H1 (cell line): ENCODE data around the gene RITA1. TPM values are rescaled to one million over a fixed set of nuclear protein-coding genes. Genes with fewer than 3 reads are reported as not detected.

Experiments
- CTCF ChIA-PET: fragments of 300-600 bp; sonication (Branson Sonifier 250); formaldehyde crosslinking; loops from one replicate; lab custom pipeline; 2021; ENCODE audit not compliant: partially characterized antibody; lab: Charles Lee
- POLR2A ChIA-PET: fragments of 300-600 bp; sonication (Branson Sonifier 250); formaldehyde crosslinking; loops from one replicate; lab custom pipeline; 2021; ENCODE audit warnings: inconsistent platforms; ENCODE audit not compliant: partially characterized antibody; lab: Charles Lee
- DNase-seq, 2 experiments: peaks; one replicate each; pipeline versions ENCODE4 v3.0.0 to v3.0.0-alpha.2; 2010 to 2022; ENCODE audit warnings: low spot score in 2 of 2, low read depth in 1 of 2, mixed read lengths in 1 of 2
- FAIRE-seq: peaks from 2 replicates; lab custom pipeline; 2011; peaks lifted over from hg19 to GRCh38; lab: Jason Lieb, UNC
- H2AFZ ChIP-seq: 2 replicates; pipeline ENCODE4 v1.8.1; 2012; ENCODE audit warnings: low read length, inconsistent platforms
- H2AK5ac ChIP-seq: 2 replicates; pipeline ENCODE4 v1.6.1; 2013; ENCODE audit warnings: low read depth, low read length
- H2BK120ac ChIP-seq: replicated peaks from 2 replicates; pipeline ENCODE3; 2013; ENCODE audit warnings: low read depth, low read length, inconsistent platforms
- H2BK12ac ChIP-seq: 2 replicates; pipeline ENCODE4 v1.6.1; 2013; ENCODE audit warnings: low read depth, low read length
- H2BK15ac ChIP-seq: 2 replicates; pipeline ENCODE4 v1.6.1; 2013; ENCODE audit warnings: low read length
- H2BK20ac ChIP-seq: 2 replicates; pipeline ENCODE4 v1.6.1; 2013; ENCODE audit warnings: low read length
- H2BK5ac ChIP-seq: 2 replicates; pipeline ENCODE4 v1.6.1; 2013; ENCODE audit warnings: low read depth, low read length
- H3K14ac ChIP-seq: 2 replicates; pipeline ENCODE4 v1.6.1; 2013; ENCODE audit warnings: inconsistent platforms; ENCODE audit not compliant: insufficient read length
- H3K18ac ChIP-seq: 2 replicates; pipeline ENCODE4 v1.6.1; 2013; ENCODE audit warnings: low read length; ENCODE audit errors: extremely low read depth
- H3K23ac ChIP-seq: 2 replicates; pipeline ENCODE4 v1.6.1; 2013; ENCODE audit warnings: inconsistent platforms; ENCODE audit not compliant: insufficient read length
- H3K23me2 ChIP-seq: 2 replicates; pipeline ENCODE4 v1.6.1; 2013; ENCODE audit warnings: low read depth, low read length
- H3K27ac ChIP-seq: 2 replicates; pipeline ENCODE4 v1.6.1; 2011; ENCODE audit warnings: low read depth, low read length, inconsistent platforms
- H3K27me3 ChIP-seq, 4 experiments: replicated peaks in 1 of 4; 1 replicate in 1 of 4; 2 replicates in 3 of 4; pipeline versions ENCODE4 v1.6.1 to v1.8.1; 2011 to 2013; ENCODE audit warnings: low read length in 3 of 4, mild to moderate bottlenecking in 3 of 4, inconsistent platforms in 2 of 4, mixed read lengths in 2 of 4, moderate library complexity in 1 of 4; ENCODE audit not compliant: control insufficient read depth in 3 of 4, insufficient read depth in 3 of 4; ENCODE audit errors: extremely low read depth in 1 of 4
- H3K36me3 ChIP-seq, 4 experiments: 2 replicates each; pipeline versions ENCODE4 v1.6.1 to v1.8.1; 2011 to 2013; ENCODE audit warnings: mild to moderate bottlenecking in 4 of 4, low read length in 3 of 4, moderate library complexity in 2 of 4, control low read depth in 1 of 4, inconsistent platforms in 1 of 4; ENCODE audit not compliant: insufficient read depth in 4 of 4, control insufficient read depth in 2 of 4
- H3K4ac ChIP-seq: replicated peaks from 2 replicates; pipeline ENCODE3; 2013; ENCODE audit warnings: low read length, low read depth, mixed read lengths, inconsistent platforms; ENCODE audit not compliant: insufficient read length
- H3K4me1 ChIP-seq, 4 experiments: replicated peaks in 1 of 4; 1 replicate in 1 of 4; 2 replicates in 3 of 4; pipeline versions ENCODE4 v1.6.1 to v1.8.1; 2011 to 2013; ENCODE audit warnings: low read length in 3 of 4, inconsistent platforms in 2 of 4, mixed read lengths in 1 of 4; ENCODE audit not compliant: insufficient read depth in 4 of 4, control insufficient read depth in 3 of 4
- H3K4me2 ChIP-seq, 2 experiments: 2 replicates each; pipeline versions ENCODE4 v1.6.1 to v1.8.1; 2011 to 2013; ENCODE audit warnings: low read depth in 2 of 2, low read length in 2 of 2, control low read depth in 1 of 2, inconsistent platforms in 1 of 2, mild to moderate bottlenecking in 1 of 2; ENCODE audit not compliant: insufficient read depth in 1 of 2
- H3K4me3 ChIP-seq, 4 experiments: fragments of 200-600, 300-600 bp in 1 of 4; sonication (generic), shearing (Covaris generic), sonication (Bioruptor Twin) in 1 of 4; 2 replicates each; pipeline versions ENCODE4 v1.5.1 to v1.8.1; 2011 to 2016; ENCODE audit warnings: low read length in 4 of 4, low read depth in 3 of 4, control low read depth in 2 of 4, inconsistent platforms in 2 of 4, mild to moderate bottlenecking in 2 of 4, mixed read lengths in 1 of 4, moderate library complexity in 1 of 4; ENCODE audit not compliant: insufficient read depth in 2 of 4; ENCODE audit errors: extremely low read depth in 1 of 4
- H3K56ac ChIP-seq: replicated peaks from 2 replicates; pipeline ENCODE3; 2013; ENCODE audit warnings: low read depth, mild to moderate bottlenecking, mixed read lengths, low read length, inconsistent platforms; ENCODE audit not compliant: insufficient read length
- H3K79me1 ChIP-seq: 2 replicates; pipeline ENCODE4 v1.6.1; 2013; ENCODE audit warnings: low read depth, low read length, control low read depth
- H3K79me2 ChIP-seq, 2 experiments: 2 replicates each; pipeline versions ENCODE4 v1.6.1 to v1.8.1; 2012 to 2013; ENCODE audit warnings: low read length in 2 of 2, mild to moderate bottlenecking in 2 of 2, inconsistent platforms in 1 of 2; ENCODE audit not compliant: insufficient read depth in 2 of 2, control insufficient read depth in 1 of 2
- H3K9ac ChIP-seq, 4 experiments: replicated peaks in 1 of 4; 1 replicate in 1 of 4; 2 replicates in 3 of 4; pipeline versions ENCODE4 v1.6.1 to v1.8.1; 2011 to 2013; ENCODE audit warnings: low read depth in 3 of 4, low read length in 3 of 4, control low read depth in 2 of 4, mild to moderate bottlenecking in 2 of 4, moderate library complexity in 2 of 4, inconsistent platforms in 1 of 4; ENCODE audit errors: extremely low read depth in 1 of 4
- H3K9me3 ChIP-seq, 2 experiments: 2 replicates each; pipeline versions ENCODE4 v1.6.1 to v1.8.1; 2012 to 2013; ENCODE audit warnings: mild to moderate bottlenecking in 2 of 2, moderate library complexity in 2 of 2, control low read depth in 1 of 2, inconsistent platforms in 1 of 2, low read depth in 1 of 2, low read length in 1 of 2, mixed read lengths in 1 of 2; ENCODE audit not compliant: insufficient read depth in 2 of 2
- H4K20me1 ChIP-seq, 2 experiments: replicated peaks in 1 of 2; 2 replicates each; pipeline versions ENCODE3 to v1.8.1; 2011 to 2013; ENCODE audit warnings: inconsistent platforms in 2 of 2, low read length in 2 of 2, mild to moderate bottlenecking in 1 of 2; ENCODE audit not compliant: insufficient read depth in 2 of 2, control insufficient read depth in 1 of 2
- H4K5ac ChIP-seq: 2 replicates; pipeline ENCODE4 v1.6.1; 2013; ENCODE audit warnings: low read length, low read depth, mixed read lengths, inconsistent platforms; ENCODE audit not compliant: insufficient read length
- H4K8ac ChIP-seq: 2 replicates; pipeline ENCODE4 v1.8.0; 2013; ENCODE audit warnings: mild to moderate bottlenecking, moderate library complexity, low read length, inconsistent platforms; ENCODE audit not compliant: insufficient read depth; ENCODE audit errors: extremely low read depth
- H4K91ac ChIP-seq: replicated peaks from 2 replicates; pipeline ENCODE3; 2013; ENCODE audit warnings: low read length, mixed read lengths, inconsistent platforms; ENCODE audit not compliant: insufficient read length
- BACH1 ChIP-seq: IDR thresholded peaks from 2 replicates; pipeline ENCODE4 v1.6.1; 2012; ENCODE audit warnings: low read length, improper control_type of control experiment
- CBX8 ChIP-seq: fragments of 300-800, 300-1000 bp; sonication (generic); IDR thresholded peaks from 2 replicates; pipeline ENCODE4 v1.7.1; 2016; ENCODE audit warnings: low read depth, low read length, borderline replicate concordance
- CTBP2 ChIP-seq: IDR thresholded peaks from 2 replicates; pipeline ENCODE4 v1.7.0; 2011; ENCODE audit warnings: borderline replicate concordance, mild to moderate bottlenecking, moderate library complexity, mixed read lengths, low read length; ENCODE audit not compliant: insufficient read depth, insufficient read length
- KDM5A ChIP-seq: fragments of 200-600 bp; IDR thresholded peaks from 2 replicates; pipeline ENCODE4 v1.7.1; 2012; ENCODE audit warnings: mild to moderate bottlenecking, low read length, inconsistent platforms, mixed read lengths
- PHF8 ChIP-seq: fragments of 200-600 bp; sonication (generic); conservative IDR thresholded peaks from 2 replicates; pipeline ENCODE4 v1.7.1; 2012; ENCODE audit warnings: low read depth, mild to moderate bottlenecking, inconsistent platforms, low read length, moderate library complexity
- POLR2AphosphoS5 ChIP-seq: IDR thresholded peaks from 2 replicates; pipeline ENCODE4 v1.6.1; 2011; ENCODE audit warnings: low read depth, low read length
- SAP30 ChIP-seq: fragments of 300-600 bp; sonication (generic); IDR thresholded peaks from 2 replicates; pipeline ENCODE4 v1.7.1; 2012; ENCODE audit warnings: low read length, moderate library complexity, mild to moderate bottlenecking, inconsistent platforms; ENCODE audit not compliant: insufficient read depth, insufficient replicate concordance
- SIN3A ChIP-seq, 2 experiments: IDR thresholded peaks in 1 of 2; conservative IDR thresholded peaks in 1 of 2; 2 replicates each; pipeline ENCODE4 v1.6.1; 2011 to 2012; ENCODE audit warnings: low read length in 2 of 2, improper control_type of control experiment in 1 of 2, low read depth in 1 of 2, mild to moderate bottlenecking in 1 of 2
- TBP ChIP-seq: IDR thresholded peaks from 2 replicates; pipeline ENCODE4 v1.6.1; 2011; ENCODE audit warnings: low read depth, low read length, improper control_type of control experiment
- WGBS, 2 experiments: shearing (Covaris generic) in 1 of 2; methylation state at CpG; one replicate each; pipeline versions ENCODE4 v1.1.6 to v1.1.7; 2013 to 2015; ENCODE audit warnings: low lambda C conversion rate in 2 of 2, mixed read lengths in 2 of 2, inconsistent platforms in 1 of 2, low coverage in 1 of 2, missing lambda C conversion rate in 1 of 2; ENCODE audit not compliant: insufficient replicate concordance in 2 of 2, insufficient coverage in 1 of 2, insufficient read length in 1 of 2; ENCODE audit errors: extremely low coverage in 1 of 2, missing lambda C conversion rate in 1 of 2; 5-methylcytosine and 5-hydroxymethylcytosine counted together
- polyA plus RNA-seq, 7 experiments: library from polyadenylated mRNA; depleted of rRNA in 3 of 7; stranded (reverse) in 5 of 7; unstranded in 2 of 7; fragments of >200 nt in 5 of 7; fragments of 200-250 nt in 2 of 7; gene quantifications; 1 replicate in 5 of 7; 2 replicates in 1 of 7; 4 replicates in 1 of 7; pipeline versions ENCODE4 v1.2.1 to v1.2.3, GENCODE V29; 2011 to 2013; ENCODE audit warnings: missing spikeins in 2 of 7, mixed read lengths in 2 of 7
- total RNA-seq: library from RNA; stranded (reverse); fragmentation: NEBNext Ultra II Directional; extraction: Animal tissue kit (Norgen Biotek cat#: 25700); gene quantifications from 2 replicates; pipeline ENCODE4 v1.2.1, GENCODE V29; 2021

RITA1 gene
- total and polyA plus RNA-seq, 2 of the 8 experiments (the other 6 are each of a cell fraction or from before 2014, with no cell fraction given), result 24.1 to 25.8 TPM

GRCh38 chr12:113220593-113221180 is 35.2 kb downstream of the RITA1 start:
- peak overlapping the region; percentile 47; the same call in 1 of the 2 replicates for H2AFZ ChIP-seq
- H3K4me1 ChIP-seq, result peaks cover 0 to 10% (median 6%) of the 10 kb centered on the region in 4 experiments; a peak in 4 of 7 replicates
- H3K79me1 ChIP-seq, result no peaks in the 10 kb centered on the region
- no peak overlapping the region for H3K4ac ChIP-seq
- no peak overlapping the region for H4K91ac ChIP-seq
- peak overlapping the region; percentile 86 to 88 for H3K4me2 ChIP-seq
- H3K9ac ChIP-seq, result peak overlapping the region in 3 of 4 experiments; percentile 71 to 79 (median 76); a peak in 6 of 7 replicates
- peak overlapping the region; percentile 58 for H3K27ac ChIP-seq
- H3K79me2 ChIP-seq, result peaks cover 0 to 7% of the 10 kb centered on the region in 2 experiments; a peak in 1 of 4 replicates
- POLR2A ChIA-PET, result interaction anchor here (0.6 to 5.3 kb wide), 17 partner anchors 9 to 746 kb away, joined by 3 to 32 read pairs (median 4); partner anchors contain the start of genes DDX54 and RITA1
- H3K56ac ChIP-seq, result no peak overlapping the region
- H3K18ac ChIP-seq, result peak overlapping the region; percentile 60
- no peak overlapping the region for H2AK5ac ChIP-seq
- H2BK15ac ChIP-seq, result no peak overlapping the region
- FAIRE-seq (peak; percentile 85), DNase-seq (no peak)
- 14% methylated on average over 22 of the region's 23 CpGs; no CpG with 5 or more reads in 1 of the 2 experiments for WGBS, 2 experiments
- H3K14ac ChIP-seq, result no peak overlapping the region
- H2BK20ac ChIP-seq, result no peak overlapping the region
- H3K23me2 ChIP-seq, result peaks cover 8% of the 10 kb centered on the region
- H4K8ac ChIP-seq, result no peak overlapping the region
- no peaks in the 10 kb centered on the region for H3K36me3 ChIP-seq
- H3K23ac ChIP-seq, result no peak overlapping the region
- no peak overlapping the region for H2BK120ac ChIP-seq
- H3K9me3 ChIP-seq, result no peaks in the 10 kb centered on the region
- peaks cover 0 to 4% of the 10 kb centered on the region in 2 experiments for H4K20me1 ChIP-seq
- H2BK12ac ChIP-seq, result peak overlapping the region; percentile 75; the same call in 1 of the 2 replicates
- H2BK5ac ChIP-seq, result no peak overlapping the region
- peak overlapping the region; percentile 59 to 75 (median 68) for H3K4me3 ChIP-seq
- CTCF ChIA-PET, result interaction anchor here (0.6 to 1.7 kb wide), 6 partner anchors 10 to 51 kb away, joined by 3 to 6 read pairs (median 4); no protein-coding TSS in a partner anchor
- H3K27me3 ChIP-seq, result no peaks in the 10 kb centered on the region
- TF ChIP-seq SIN3A (conservative IDR thresholded peaks at IDR 0.05 in 1 of 2, IDR thresholded peaks at IDR 0.05 in 1 of 2; ENCODE audit: low read depth in 1 of 2, low read length in 2 of 2) (peak; percentile 90; a peak in 3 of 4 replicates), TBP (no peak; the same call in 1 of the 2 replicates), CBX8 (no peak), KDM5A (no peak), POLR2AphosphoS5 (peak; percentile 66; the same call in 1 of the 2 replicates), SAP30 (peak; percentile 75), PHF8 (peak; percentile 29), CTBP2 (no peak), BACH1 (no peak)
- no peak overlapping the region for H4K5ac ChIP-seq
